Spleen (tissue), 7 donors: ENCODE data around the gene GJC3.

Experiments used
- POLR2A ChIP-seq, 3 donors: fragments of 450-650 bp; IDR thresholded peaks; one replicate each; pipeline ENCODE4 v1.5.1; 2017; ENCODE audit warnings: antibody characterized with exemption in 3 of 3, mild to moderate bottlenecking in 1 of 3
- POLR2AphosphoS5 ChIP-seq, 3 donors: sonication (generic); formaldehyde crosslinking; IDR thresholded peaks; one replicate each; pipeline ENCODE4 v1.5.1; 2017; ENCODE audit warnings: antibody characterized with exemption in 3 of 3
- TF ChIP-seq, protein P1 (sequence below), 11 experiments: fragments of 200-600 bp in 7 of 11; fragments of 450-650 bp in 4 of 11; sonication (generic) in 4 of 11; IDR thresholded peaks in 8 of 11; conservative IDR thresholded peaks in 3 of 11; 1 replicate in 7 of 11; 2 replicates in 4 of 11; pipeline versions ENCODE4 v1.4.0 to v1.8.0; 2016 to 2021; ENCODE audit warnings: antibody characterized with exemption in 11 of 11, inconsistent platforms in 4 of 11, mild to moderate bottlenecking in 1 of 11
- donor health status: DM: no; HTN: no; CAD: no; lungs with moderate emphysema.
- donor health status: DM: no; HTN: no; CAD: no.
- donor health status: DM: no; HTN: no; CAD: no.

- TF ChIP-seq, protein P1, sequence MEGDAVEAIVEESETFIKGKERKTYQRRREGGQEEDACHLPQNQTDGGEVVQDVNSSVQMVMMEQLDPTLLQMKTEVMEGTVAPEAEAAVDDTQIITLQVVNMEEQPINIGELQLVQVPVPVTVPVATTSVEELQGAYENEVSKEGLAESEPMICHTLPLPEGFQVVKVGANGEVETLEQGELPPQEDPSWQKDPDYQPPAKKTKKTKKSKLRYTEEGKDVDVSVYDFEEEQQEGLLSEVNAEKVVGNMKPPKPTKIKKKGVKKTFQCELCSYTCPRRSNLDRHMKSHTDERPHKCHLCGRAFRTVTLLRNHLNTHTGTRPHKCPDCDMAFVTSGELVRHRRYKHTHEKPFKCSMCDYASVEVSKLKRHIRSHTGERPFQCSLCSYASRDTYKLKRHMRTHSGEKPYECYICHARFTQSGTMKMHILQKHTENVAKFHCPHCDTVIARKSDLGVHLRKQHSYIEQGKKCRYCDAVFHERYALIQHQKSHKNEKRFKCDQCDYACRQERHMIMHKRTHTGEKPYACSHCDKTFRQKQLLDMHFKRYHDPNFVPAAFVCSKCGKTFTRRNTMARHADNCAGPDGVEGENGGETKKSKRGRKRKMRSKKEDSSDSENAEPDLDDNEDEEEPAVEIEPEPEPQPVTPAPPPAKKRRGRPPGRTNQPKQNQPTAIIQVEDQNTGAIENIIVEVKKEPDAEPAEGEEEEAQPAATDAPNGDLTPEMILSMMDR (IDR thresholded peaks at IDR 0.05 in 8 of 11, conservative IDR thresholded peaks at IDR 0.05 in 3 of 11) = no peak
- TF ChIP-seq POLR2AphosphoS5 (IDR thresholded peaks at IDR 0.05) = peak in 1 of 3 donors; percentile 14
- TF ChIP-seq POLR2A (IDR thresholded peaks at IDR 0.05) = no peak
Measured at GRCh38 chr7:99899830-99900519, 29.4 kb downstream of the GJC3 start.
